Kidney glomerular epithelial cell (primary cell): ENCODE results near the gene AP2B1.
"Not testable (repeated sequence)": the region's sequence is repeated elsewhere in the genome, so short reads cannot be mapped to it uniquely, and the experiment has no call there.

Experiments used
- DNase-seq: peaks from one replicate; lab custom pipeline; 2025; lab: John Stamatoyannopoulos, UW

The AP2B1 gene

GRCh38 chr17:35748979-35749378, 161.9 kb downstream of the AP2B1 start:
- no peak for DNase-seq

GRCh38 chr17:35749560-35750412, 162.7 kb downstream of the AP2B1 start:
- no peak for DNase-seq

DNA sequence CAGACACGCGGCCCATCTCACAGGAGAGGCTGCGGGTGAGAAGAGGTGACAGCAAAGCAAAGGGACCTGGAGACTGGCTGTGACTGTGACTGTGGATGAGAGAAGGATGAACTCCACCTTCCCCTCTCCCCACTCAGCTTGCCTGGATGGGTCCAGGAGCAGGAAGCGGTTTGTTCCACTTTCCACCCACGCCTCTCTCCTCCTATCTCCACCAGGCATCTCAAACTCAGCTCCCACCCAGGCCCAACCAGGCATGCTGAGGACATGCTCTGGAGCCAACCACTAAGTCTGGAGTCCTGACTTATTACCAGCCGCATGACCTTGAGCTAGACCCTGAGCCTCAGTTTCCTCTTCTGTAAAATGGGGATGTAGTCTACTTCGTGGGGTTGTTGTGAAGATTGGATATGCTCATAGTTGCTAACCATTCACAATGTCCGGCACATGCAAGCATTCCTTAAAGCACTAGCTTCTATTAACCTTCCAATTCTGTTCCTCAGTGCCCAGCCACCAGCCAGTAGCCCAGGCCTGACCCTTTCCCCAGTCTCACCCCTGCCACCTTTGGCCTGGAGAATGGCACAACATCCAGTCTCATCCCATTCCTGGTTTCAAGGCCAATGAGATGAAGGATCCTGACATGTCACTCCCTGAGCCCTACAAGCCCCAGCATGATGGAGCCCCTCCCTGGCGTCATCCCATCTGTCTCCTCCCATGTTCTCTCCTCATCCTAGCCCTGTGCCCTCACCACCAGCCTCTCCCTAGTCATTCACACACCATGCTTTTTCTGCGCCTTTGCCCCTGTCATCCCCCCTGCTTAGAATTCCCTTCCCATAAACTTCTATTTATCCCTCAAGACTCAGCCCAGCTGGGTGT, 163.6 kb downstream of the AP2B1 start:
- no peak for DNase-seq

- DNase-seq: not testable (repeated sequence)
Observed at GRCh38 chr17:35751541-35751940, 164.4 kb downstream of the AP2B1 start.

- DNase-seq: no peak
Observed at GRCh38 chr17:35752471-35752870, 165.3 kb downstream of the AP2B1 start.

DNA sequence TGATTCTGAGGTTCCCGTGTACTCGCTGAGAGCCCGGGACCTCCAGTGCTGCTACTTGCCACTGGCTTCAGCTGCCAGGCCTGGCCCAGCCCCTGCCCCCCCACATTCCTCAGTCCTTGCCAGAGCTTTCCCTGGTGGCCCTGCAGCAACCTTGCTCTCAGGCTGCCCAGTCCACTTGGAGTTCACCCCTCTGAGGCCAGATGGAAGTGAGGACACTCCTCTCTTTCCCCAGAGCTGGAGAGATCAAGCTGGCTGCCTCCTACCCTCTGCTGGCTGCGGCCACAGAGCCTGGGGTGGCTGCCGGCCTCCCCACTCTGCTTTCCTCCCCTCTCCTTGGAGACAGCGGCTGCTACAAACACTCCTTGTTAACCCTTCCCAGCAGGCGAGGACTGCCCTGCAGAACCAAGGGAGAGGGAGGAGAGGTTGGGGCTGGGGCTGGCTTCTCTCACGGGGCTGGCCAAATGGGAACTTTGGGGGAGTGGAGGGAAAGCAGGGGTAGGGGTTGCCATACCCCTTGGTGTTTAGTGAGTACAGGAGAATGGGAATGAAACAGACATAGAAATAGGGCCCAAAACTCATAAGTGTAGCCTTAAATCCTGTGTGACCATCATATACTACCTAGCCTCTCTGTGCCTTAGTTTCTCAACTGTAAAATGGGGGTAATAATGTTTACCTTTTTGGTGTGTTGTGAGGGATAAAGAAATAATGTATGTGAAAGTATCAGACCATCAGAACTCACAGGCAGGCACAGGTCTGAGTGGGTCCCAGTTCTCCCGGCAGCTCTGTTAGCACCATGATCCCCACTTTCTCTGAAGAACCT, 166.0 kb downstream of the AP2B1 start, which contains the start of gene GAS2L2:
Gene GAS2L2, minus strand, starts transcription at position 295 of the 820 bp plus-strand sequence. CDS start 389 bp downstream, outside the sequence.
- no peak for DNase-seq

DNA sequence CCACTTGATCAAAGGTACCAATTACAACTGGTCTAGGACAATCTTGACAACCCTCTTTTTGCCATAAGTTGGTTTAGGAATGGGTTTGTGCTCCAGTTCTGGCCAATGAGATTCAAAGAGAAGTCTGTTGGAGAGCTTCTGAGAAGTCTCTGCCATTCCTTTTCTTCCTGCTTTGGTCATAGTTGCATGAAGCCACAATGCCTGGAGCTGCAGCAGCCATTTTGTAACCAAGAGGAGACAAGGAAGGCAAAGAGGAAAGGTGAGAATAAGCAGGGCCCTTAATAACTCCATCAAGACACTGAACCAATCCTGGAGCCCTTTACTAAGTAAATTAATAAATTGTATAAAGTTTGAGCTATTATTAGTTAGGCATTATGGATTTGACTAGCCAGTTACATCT, 170.1 kb downstream of the AP2B1 start:
- DNase-seq: no peak

DNA sequence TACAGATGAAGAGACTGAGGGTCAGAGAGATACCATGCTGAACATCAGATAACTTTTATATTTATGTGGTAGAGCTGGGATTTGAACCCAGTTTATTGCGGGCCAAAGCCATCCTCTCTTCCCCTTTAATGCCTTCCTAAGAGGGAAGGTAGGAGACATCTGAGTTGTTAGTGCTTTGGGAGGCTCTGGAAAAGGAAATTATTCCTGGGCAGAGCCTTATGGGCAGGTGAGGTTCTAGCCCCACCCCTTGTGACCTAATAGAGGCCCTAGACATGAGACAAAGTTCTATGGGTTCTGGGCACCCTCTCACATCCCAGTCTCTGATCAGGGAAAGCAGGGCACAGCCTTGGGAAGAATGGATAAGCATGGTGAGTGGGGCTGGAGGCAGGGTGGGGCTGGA, 173.5 kb downstream of the AP2B1 start, which contains the start of gene C17orf50:
Gene C17orf50, plus strand, starts transcription at position 301 of the 400 bp plus-strand sequence. Its CDS starts 55 bp downstream, at position 356.
- no peak for DNase-seq

- DNase-seq: no peak
Observed at GRCh38 chr17:35761601-35762000, 174.5 kb downstream of the AP2B1 start.

GRCh38 chr17:35763767-35764122, 176.6 kb downstream of the AP2B1 start:
- DNase-seq: no peak

DNA sequence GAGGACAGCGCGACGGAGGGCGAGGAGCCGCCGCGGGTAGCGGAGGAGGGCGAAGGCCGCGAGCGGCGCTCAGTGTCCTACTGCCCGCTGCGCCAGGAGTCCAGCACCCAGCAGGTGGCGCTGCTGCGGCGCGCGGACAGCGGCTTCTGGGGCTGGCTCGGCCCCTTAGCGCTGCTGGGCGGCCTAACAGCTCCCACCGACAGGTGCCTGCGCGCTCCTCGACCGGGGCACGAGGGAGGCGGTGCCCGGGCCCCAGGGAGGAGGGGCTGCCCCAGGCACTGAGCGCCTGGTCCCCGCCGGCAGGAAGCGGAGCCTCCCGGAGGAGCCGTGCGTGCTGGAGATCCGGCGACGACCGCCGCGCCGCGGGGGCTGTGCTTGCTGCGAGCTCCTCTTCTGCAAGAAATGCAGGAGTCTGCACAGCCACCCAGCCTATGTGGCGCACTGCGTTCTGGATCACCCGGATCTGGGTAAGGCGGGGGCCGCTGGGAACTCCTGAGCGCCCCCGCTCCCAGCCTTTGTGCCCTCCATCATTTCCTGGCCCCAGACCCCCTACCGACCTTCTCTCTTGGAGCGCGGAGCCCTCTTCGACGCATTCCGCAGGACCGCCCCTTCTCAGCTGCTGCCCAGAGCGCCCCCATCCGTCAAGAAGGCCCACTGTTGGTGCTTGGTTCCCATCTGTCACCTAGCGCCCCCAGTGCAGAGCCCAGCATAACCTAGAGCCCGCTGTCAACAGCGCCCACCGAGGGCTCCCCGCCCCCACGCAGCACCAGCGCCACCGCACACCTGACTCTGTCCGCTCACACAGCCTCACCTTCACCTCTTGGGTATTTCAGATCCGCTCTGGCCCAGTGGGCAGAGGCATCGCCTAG, 177.2 kb downstream of the AP2B1 start:
- DNase-seq: peak; percentile 74

- no peak for DNase-seq
Observed at GRCh38 chr17:35765086-35765710, 178.1 kb downstream of the AP2B1 start.

DNA sequence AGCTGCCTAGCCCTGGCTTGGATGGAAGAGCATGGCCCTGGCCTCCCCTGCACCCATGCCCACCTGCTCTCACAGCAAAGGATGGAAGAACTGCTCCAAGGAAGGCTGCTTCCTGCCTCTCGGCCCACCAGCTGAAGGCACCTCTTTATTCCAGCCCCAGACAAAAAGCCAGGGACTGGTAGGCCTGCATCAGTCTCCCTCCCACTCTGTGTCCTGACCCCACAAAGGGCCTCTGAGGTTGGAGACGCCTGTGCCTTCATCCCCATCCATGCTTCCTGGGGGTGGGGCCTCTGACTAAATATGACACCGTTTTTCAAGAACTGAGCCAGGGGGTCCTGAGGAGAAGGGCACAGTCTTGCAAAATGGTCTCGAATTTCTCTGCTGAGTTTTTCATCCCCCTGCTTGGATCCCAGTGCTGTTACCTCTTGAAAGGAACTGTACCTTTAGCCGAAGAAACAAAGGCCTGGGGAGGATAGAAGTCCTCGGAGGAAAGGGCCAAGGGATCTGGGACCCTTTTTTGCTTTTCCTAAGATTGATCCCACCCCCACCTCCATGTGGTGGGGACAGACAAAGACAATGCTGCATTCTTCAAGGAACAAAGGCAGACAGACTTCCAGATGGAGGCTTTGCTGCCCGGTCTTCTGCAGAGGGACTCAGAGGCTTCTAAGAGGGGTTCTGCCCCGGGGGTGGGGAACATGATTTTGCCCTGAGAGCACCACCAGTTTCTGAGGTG, 178.8 kb downstream of the AP2B1 start:
- no peak for DNase-seq

DNA sequence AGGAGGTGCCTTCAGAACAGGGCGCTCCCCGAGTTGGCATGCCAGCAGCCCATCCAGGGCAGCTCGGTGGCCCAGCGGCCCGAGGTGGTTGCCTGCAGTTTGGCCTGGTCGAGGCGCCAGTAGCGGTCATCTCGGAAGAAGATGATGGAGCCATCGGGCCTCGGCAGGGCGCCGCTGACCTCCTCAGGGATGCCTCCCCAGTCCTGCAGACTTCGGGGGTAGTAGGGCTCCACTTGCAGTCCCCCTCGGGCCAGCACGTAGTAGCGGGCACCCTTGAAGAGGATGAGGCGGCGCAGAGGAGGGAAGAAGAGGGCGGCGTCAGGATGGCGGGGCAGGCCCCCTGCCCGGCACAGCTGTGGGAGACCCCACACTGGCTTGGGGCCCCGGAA, 179.4 kb downstream of the AP2B1 start:
- no peak for DNase-seq

DNA sequence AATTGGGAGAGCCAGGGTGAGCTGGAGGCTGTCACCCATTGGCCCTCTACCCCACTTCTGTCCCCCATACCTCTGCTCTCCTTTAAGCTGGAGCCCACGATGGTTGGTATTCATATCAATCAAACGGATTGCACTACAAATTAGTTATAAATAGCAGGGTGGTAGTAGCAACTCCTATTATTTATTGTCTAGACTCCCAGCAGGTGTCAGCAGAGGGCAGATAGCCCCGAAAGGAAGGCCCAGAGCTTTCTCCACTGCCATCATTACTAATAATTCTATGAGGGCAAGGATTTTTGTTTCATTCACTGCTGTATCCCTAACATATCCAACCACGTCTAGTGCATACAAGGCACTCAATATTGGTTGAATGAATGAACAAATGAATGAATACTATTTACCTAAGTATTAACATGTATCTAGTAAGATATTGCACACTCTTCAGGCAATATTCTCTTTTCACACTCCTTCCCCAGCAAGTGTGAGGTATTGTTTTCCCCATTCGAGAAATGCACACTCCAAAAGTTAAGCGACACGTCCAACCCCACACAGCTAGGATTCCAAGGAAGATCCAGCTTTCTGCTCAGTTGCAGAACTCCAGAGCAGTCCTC, 179.9 kb downstream of the AP2B1 start:
- peak; percentile 15 for DNase-seq

DNA sequence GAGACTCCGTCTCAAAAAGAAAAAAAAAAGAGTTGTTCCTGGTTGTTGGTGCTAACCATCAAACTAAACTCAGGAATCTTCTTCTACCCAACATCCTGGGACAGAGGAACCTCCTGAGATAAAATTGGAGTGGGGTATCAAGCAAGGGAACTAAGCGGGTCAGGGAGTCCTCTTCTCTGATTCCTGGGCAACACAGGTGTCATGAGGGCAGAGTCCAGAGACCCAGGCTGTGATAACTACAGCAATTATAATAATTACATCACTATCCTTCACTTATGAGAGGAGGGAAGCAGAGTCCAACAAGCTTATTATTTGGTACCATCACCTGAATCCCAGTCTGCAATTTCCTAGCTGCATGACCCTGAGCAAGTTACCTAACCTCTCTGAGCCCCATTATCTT, 181.7 kb downstream of the AP2B1 start:
- DNase-seq: no peak

- DNase-seq: no peak
Observed at GRCh38 chr17:35769895-35770486, 182.9 kb downstream of the AP2B1 start.

GRCh38 chr17:35773129-35773528, 186.0 kb downstream of the AP2B1 start:
- no peak for DNase-seq
